GM18951 (cell line): Measurements from ENCODE around the gene DIDO1.

Source experiments
- POLR2A ChIP-seq: IDR thresholded peaks from 4 replicates; pipeline ENCODE4 v1.6.1; 2011; ENCODE audit warnings: mild to moderate bottlenecking; ENCODE audit not compliant: insufficient read length, insufficient read depth; ENCODE audit errors: extremely low read depth
- in situ Hi-C: fragments of 300-500 bp; cut with MboI; formaldehyde crosslinking; loops from one replicate; pipeline ENCODE4 v1.12.0; 2022; ENCODE audit warnings: low sequenced_read_pairs, mixed read lengths, inconsistent platforms; ENCODE audit not compliant: unreplicated experiment

Gene DIDO1

GRCh38 chr20:62914436-62914835 lies 11.9 kb downstream of the DIDO1 start:
- in situ Hi-C loops: no loop called here
- no peak for TF ChIP-seq POLR2A

GRCh38 chr20:62913043-62913630 lies 13.2 kb downstream of the DIDO1 start:
- no peak for TF ChIP-seq POLR2A
- in situ Hi-C loops: no loop called here

GRCh38 chr20:62911701-62912280 lies 14.5 kb downstream of the DIDO1 start:
- TF ChIP-seq POLR2A: no peak
- in situ Hi-C loops: no loop called here

GRCh38 chr20:62910777-62911497 lies 15.4 kb downstream of the DIDO1 start:
- in situ Hi-C loops: no loop called here
- no peak for TF ChIP-seq POLR2A

GRCh38 chr20:62910217-62910766 lies 16.0 kb downstream of the DIDO1 start:
- in situ Hi-C loops: no loop called here
- no peak for TF ChIP-seq POLR2A

- no peak for TF ChIP-seq POLR2A
- in situ Hi-C loops: loop anchor here (5.0 kb wide), 1 partner anchor 37 kb away; no protein-coding TSS in a partner anchor
These were observed 17.1 kb downstream of the DIDO1 start for GRCh38 chr20:62908971-62909791.

- in situ Hi-C loops: loop anchor here (5.0 kb wide), 1 partner anchor 35 kb away; no protein-coding TSS in a partner anchor
- no peak for TF ChIP-seq POLR2A
These were observed 18.7 kb downstream of the DIDO1 start for GRCh38 chr20:62907384-62908317.

GRCh38 chr20:62906647-62907375 lies 19.5 kb downstream of the DIDO1 start:
- in situ Hi-C loops: loop anchor here (5.0 kb wide), 1 partner anchor 35 kb away; no protein-coding TSS in a partner anchor
- no peak for TF ChIP-seq POLR2A

- in situ Hi-C loops: loop anchor here (5.0 kb wide), 1 partner anchor 34 kb away; no protein-coding TSS in a partner anchor
- no peak for TF ChIP-seq POLR2A
These were observed 20.1 kb downstream of the DIDO1 start for GRCh38 chr20:62906209-62906608.

GRCh38 chr20:62905536-62906117 lies 20.7 kb downstream of the DIDO1 start:
- TF ChIP-seq POLR2A: no peak
- in situ Hi-C loops: loop anchor here (5.0 kb wide), 1 partner anchor 33 kb away; no protein-coding TSS in a partner anchor
